ENCODE measurements around the gene HOXD3. TPM values are rescaled to one million over a fixed set of nuclear protein-coding genes. Genes with fewer than 3 reads are reported as not detected.
A peak's percentile ranks its signal among the peaks of the same experiment; 100 is the strongest.

HOXD3 gene
- total and polyA plus RNA-seq, 2 experiments from 2014 or later = 2.3 to 3.2 TPM

GRCh38 chr2:176211110-176211509 lies 54.0 kb downstream of the HOXD3 start:
- Histone ChIP-seq H3K27ac (no peak overlapping the region), H3K27me3 (replicated peaks; ENCODE audit: insufficient read depth) (no peaks in the 10 kb centered on the region), H3K4me2 (ENCODE audit: unreplicated experiment) (no peak overlapping the region), H3K9me3 (ENCODE audit: low read depth) (no peaks in the 10 kb centered on the region), H3K9me2 (ENCODE audit: insufficient read depth) (no peaks in the 10 kb centered on the region), H3K4me1 (ENCODE audit: insufficient read depth) (no peaks in the 10 kb centered on the region), H2AFZ (no peak overlapping the region), H3K79me2 (ENCODE audit: insufficient read depth) (no peaks in the 10 kb centered on the region), H3K4me3 (no peak overlapping the region), H4K20me1 (ENCODE audit: insufficient read depth) (no peaks in the 10 kb centered on the region), H3K9ac (no peak overlapping the region), H3F3A (ENCODE audit: insufficient read depth) (no peaks in the 10 kb centered on the region), H3K36me3 (ENCODE audit: low read depth) (no peaks in the 10 kb centered on the region)
- no peak for TF ChIP-seq EZH2 (IDR thresholded peaks at IDR 0.05; ENCODE audit: insufficient read depth, poor library complexity, severe bottlenecking)
- TF ChIP-seq EZH2phosphoT487 (IDR thresholded peaks at IDR 0.05; ENCODE audit: insufficient read depth, low read depth) = no peak
- DNase-seq = no peak
- in situ Hi-C loops (cut with MboI) = no loop called here
- 51 to 53% methylated on average over 1 of the region's 1 CpG for WGBS, 2 experiments (ENCODE audit: low coverage in 1 of 2, low lambda C conversion rate in 2 of 2, missing lambda C conversion rate in 2 of 2)

- H3K9ac ChIP-seq = no peak overlapping the region
- no peak for TF ChIP-seq EZH2phosphoT487 (IDR thresholded peaks at IDR 0.05; ENCODE audit: insufficient read depth, low read depth)
- TF ChIP-seq EZH2 (IDR thresholded peaks at IDR 0.05; ENCODE audit: insufficient read depth, poor library complexity, severe bottlenecking) = no peak
- H3K4me3 ChIP-seq = no peak overlapping the region
- no peaks in the 10 kb centered on the region for H3K36me3 ChIP-seq (ENCODE audit: low read depth)
- H3K9me2 ChIP-seq (ENCODE audit: insufficient read depth) = no peaks in the 10 kb centered on the region
- H3K4me2 ChIP-seq (ENCODE audit: unreplicated experiment) = no peak overlapping the region
- in situ Hi-C loops (cut with MboI) = no loop called here
- no peaks in the 10 kb centered on the region for H3F3A ChIP-seq (ENCODE audit: insufficient read depth)
- H3K79me2 ChIP-seq (ENCODE audit: insufficient read depth) = no peaks in the 10 kb centered on the region
- no peaks in the 10 kb centered on the region for H3K9me3 ChIP-seq (ENCODE audit: low read depth)
- DNase-seq = no peak
- no peaks in the 10 kb centered on the region for H3K27me3 ChIP-seq (replicated peaks; ENCODE audit: insufficient read depth)
- H3K27ac ChIP-seq = no peak overlapping the region
- H2AFZ ChIP-seq = no peak overlapping the region
- H3K4me1 ChIP-seq (ENCODE audit: insufficient read depth) = no peaks in the 10 kb centered on the region
- no peaks in the 10 kb centered on the region for H4K20me1 ChIP-seq (ENCODE audit: insufficient read depth)
Observed at GRCh38 chr2:176212276-176212675, 55.2 kb downstream of the HOXD3 start.

- no peaks in the 10 kb centered on the region for H3F3A ChIP-seq (ENCODE audit: insufficient read depth)
- no peaks in the 10 kb centered on the region for H3K36me3 ChIP-seq (ENCODE audit: low read depth)
- H3K79me2 ChIP-seq (ENCODE audit: insufficient read depth) = no peaks in the 10 kb centered on the region
- no peak overlapping the region for H3K4me3 ChIP-seq
- H3K4me2 ChIP-seq (ENCODE audit: unreplicated experiment) = no peak overlapping the region
- no peak for DNase-seq
- H3K27me3 ChIP-seq (replicated peaks; ENCODE audit: insufficient read depth) = no peaks in the 10 kb centered on the region
- H3K9ac ChIP-seq = no peak overlapping the region
- no peaks in the 10 kb centered on the region for H4K20me1 ChIP-seq (ENCODE audit: insufficient read depth)
- WGBS, 2 experiments (ENCODE audit: low coverage in 1 of 2, low lambda C conversion rate in 2 of 2, missing lambda C conversion rate in 2 of 2) = 66 to 76% methylated on average over 1 of the region's 1 CpG
- H3K4me1 ChIP-seq (ENCODE audit: insufficient read depth) = no peaks in the 10 kb centered on the region
- no peaks in the 10 kb centered on the region for H3K9me3 ChIP-seq (ENCODE audit: low read depth)
- H3K9me2 ChIP-seq (ENCODE audit: insufficient read depth) = no peaks in the 10 kb centered on the region
- no peak overlapping the region for H2AFZ ChIP-seq
- in situ Hi-C loops (cut with MboI) = no loop called here
- no peak for TF ChIP-seq EZH2phosphoT487 (IDR thresholded peaks at IDR 0.05; ENCODE audit: insufficient read depth, low read depth)
- no peak for TF ChIP-seq EZH2 (IDR thresholded peaks at IDR 0.05; ENCODE audit: insufficient read depth, poor library complexity, severe bottlenecking)
- H3K27ac ChIP-seq = no peak overlapping the region
Observed at GRCh38 chr2:176213406-176213805, 56.3 kb downstream of the HOXD3 start.

MicroRNAs encoded within 50 kb of the gene (microRNA counts, 767-probe panel; counts per million panel counts)
- 5,066 counts per million, percentile 89 among the panel's probes with 10 or more counts for microRNA hsa-miR-10b-5p

Small RNAs within 50 kb of the gene (microRNA-seq; reads per million reads assigned to microRNA genes)
- 11,588 reads per million, percentile 96 among the genes with 10 or more reads in this experiment for gene MIR10B (ENCODE audit: borderline number of aligned reads)

Small RNAs within 50 kb of the gene (small RNA-seq; reads per million reads assigned to genes)
- gene MIR10B (ENCODE audit: low read depth, low replicate concordance) = 3,686 reads per million, percentile 100 among the genes with 10 or more reads in this experiment

Other genes with a start within 250 kb of the HOXD3 start
- gene LNPK, start 155.0 kb upstream of the HOXD3 start, total RNA-seq (2014; rRNA removed; shearing (Covaris generic)) = 68.3 and 73.1 TPM in 2 replicates
- 66.1 and 67.1 TPM in 2 replicates for gene LNPK, start 155.0 kb upstream of the HOXD3 start, polyA plus RNA-seq (2016; fragmentation: Nextera tagmentation; extraction: Ambion mirVana)
- not detected in 2 replicates for gene EVX2, start 73.3 kb upstream of the HOXD3 start, total RNA-seq (2014; rRNA removed; shearing (Covaris generic))
- not detected in 2 replicates for gene EVX2, start 73.3 kb upstream of the HOXD3 start, polyA plus RNA-seq (2016; fragmentation: Nextera tagmentation; extraction: Ambion mirVana)
- gene HOXD13, start 64.6 kb upstream of the HOXD3 start, total RNA-seq (2014; rRNA removed; shearing (Covaris generic)) = 1.0 and 3.8 TPM in 2 replicates
- 1.9 and 2.4 TPM in 2 replicates for gene HOXD13, start 64.6 kb upstream of the HOXD3 start, polyA plus RNA-seq (2016; fragmentation: Nextera tagmentation; extraction: Ambion mirVana)
- 0.22 TPM in 1 of 2 replicates, not detected in the other for gene HOXD12, start 57.5 kb upstream of the HOXD3 start, total RNA-seq (2014; rRNA removed; shearing (Covaris generic))
- gene HOXD12, start 57.5 kb upstream of the HOXD3 start, polyA plus RNA-seq (2016; fragmentation: Nextera tagmentation; extraction: Ambion mirVana) = 0.14 and 0.19 TPM in 2 replicates
- gene HOXD11, start 50.0 kb upstream of the HOXD3 start, total RNA-seq (2014; rRNA removed; shearing (Covaris generic)) = 28.4 and 31.6 TPM in 2 replicates
- gene HOXD11, start 50.0 kb upstream of the HOXD3 start, polyA plus RNA-seq (2016; fragmentation: Nextera tagmentation; extraction: Ambion mirVana) = 27.7 and 30.0 TPM in 2 replicates
- gene HOXD10, start 40.5 kb upstream of the HOXD3 start, total RNA-seq (2014; rRNA removed; shearing (Covaris generic)) = 17.2 and 23.5 TPM in 2 replicates
- gene HOXD10, start 40.5 kb upstream of the HOXD3 start, polyA plus RNA-seq (2016; fragmentation: Nextera tagmentation; extraction: Ambion mirVana) = 10.9 and 16.0 TPM in 2 replicates
- gene HOXD9, start 34.6 kb upstream of the HOXD3 start, total RNA-seq (2014; rRNA removed; shearing (Covaris generic)) = 4.2 and 7.0 TPM in 2 replicates
- gene HOXD9, start 34.6 kb upstream of the HOXD3 start, polyA plus RNA-seq (2016; fragmentation: Nextera tagmentation; extraction: Ambion mirVana) = 5.7 and 7.2 TPM in 2 replicates
- 23.4 and 27.8 TPM in 2 replicates for gene HOXD8, start 27.6 kb upstream of the HOXD3 start, total RNA-seq (2014; rRNA removed; shearing (Covaris generic))
- 18.0 and 19.7 TPM in 2 replicates for gene HOXD8, start 27.6 kb upstream of the HOXD3 start, polyA plus RNA-seq (2016; fragmentation: Nextera tagmentation; extraction: Ambion mirVana)
- gene HOXD4, start 5.8 kb upstream of the HOXD3 start, total RNA-seq (2014; rRNA removed; shearing (Covaris generic)) = 2.5 and 7.8 TPM in 2 replicates
- 0.54 and 1.4 TPM in 2 replicates for gene HOXD4, start 5.8 kb upstream of the HOXD3 start, polyA plus RNA-seq (2016; fragmentation: Nextera tagmentation; extraction: Ambion mirVana)
- 0.13 and 0.43 TPM in 2 replicates for gene HOXD1, start 31.4 kb downstream of the HOXD3 start, total RNA-seq (2014; rRNA removed; shearing (Covaris generic))
- 1.5 and 2.2 TPM in 2 replicates for gene HOXD1, start 31.4 kb downstream of the HOXD3 start, polyA plus RNA-seq (2016; fragmentation: Nextera tagmentation; extraction: Ambion mirVana)
- gene MTX2, start 112.1 kb downstream of the HOXD3 start, total RNA-seq (2014; rRNA removed; shearing (Covaris generic)) = 47.9 and 49.3 TPM in 2 replicates
- gene MTX2, start 112.1 kb downstream of the HOXD3 start, polyA plus RNA-seq (2016; fragmentation: Nextera tagmentation; extraction: Ambion mirVana) = 60.6 and 61.8 TPM in 2 replicates

All from GM23248 (cell line).